GM19025 (cell line): Measurements from ENCODE around the gene ENTREP1.
"Not testable (repeated sequence)": the region's sequence is repeated elsewhere in the genome, so short reads cannot be mapped to it uniquely, and the experiment has no call there.

Experiments
- ATAC-seq: cut with Tn5 transposase; IDR thresholded peaks from one replicate; pipeline ENCODE4 v1.9.1; 2021; ENCODE audit warnings: mild to moderate bottlenecking, low read depth, moderate library complexity; ENCODE audit not compliant: unreplicated experiment

The ENTREP1 gene

DNA sequence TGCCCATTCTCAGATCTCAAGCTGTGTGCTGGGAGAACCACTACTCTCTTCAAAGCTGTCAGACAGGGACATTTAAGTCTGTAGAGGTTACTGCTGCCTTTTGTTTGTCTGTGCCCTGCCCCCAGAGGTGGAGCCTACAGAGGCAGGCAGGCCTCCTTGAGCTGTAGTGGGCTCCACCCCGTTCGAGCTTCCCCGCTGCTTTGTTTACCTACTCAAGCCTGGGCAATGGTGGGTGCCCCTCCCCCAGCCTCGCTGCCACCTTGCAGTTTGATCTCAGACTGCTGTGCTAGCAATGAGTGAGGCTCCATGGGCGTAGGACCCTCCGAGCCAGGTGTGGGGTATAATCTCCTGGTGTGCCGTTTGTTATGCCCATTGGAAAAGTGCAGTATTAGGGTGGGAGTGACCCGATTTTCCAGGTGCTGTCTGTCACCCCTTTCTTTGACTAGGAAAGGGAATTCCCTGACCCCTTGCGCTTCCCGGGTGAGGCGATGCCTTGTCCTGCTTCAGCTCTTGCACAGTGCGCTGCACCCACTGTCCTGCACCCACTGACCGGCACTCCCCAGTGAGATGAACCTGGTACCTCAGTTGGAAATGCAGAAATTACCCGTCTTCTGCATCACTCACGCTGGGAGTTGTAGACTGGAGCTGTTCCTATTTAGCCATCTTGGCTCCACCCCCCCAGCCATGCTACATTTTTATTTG lies 115.4 kb downstream of the ENTREP1 start:
- not testable (repeated sequence) for ATAC-seq
